Measurements from ENCODE around the gene ANO1.

The ANO1 gene

GRCh38 chr11:70210530-70210929 is 132.4 kb downstream of the ANO1 start:
- TF ChIP-seq CTCF (IDR thresholded peaks at IDR 0.05), result no peak

- TF ChIP-seq CTCF (IDR thresholded peaks at IDR 0.05), result no peak
Measured at GRCh38 chr11:70212227-70212811, 134.2 kb downstream of the ANO1 start.

- no peak for TF ChIP-seq CTCF (IDR thresholded peaks at IDR 0.05)
Measured at GRCh38 chr11:70220136-70220535, 142.0 kb downstream of the ANO1 start.

- TF ChIP-seq CTCF (IDR thresholded peaks at IDR 0.05), result no peak
Measured at GRCh38 chr11:70220920-70221319, 142.8 kb downstream of the ANO1 start.

GRCh38 chr11:70225681-70226177 is 147.6 kb downstream of the ANO1 start:
- TF ChIP-seq CTCF (IDR thresholded peaks at IDR 0.05), result no peak

- TF ChIP-seq CTCF (IDR thresholded peaks at IDR 0.05), result no peak
Measured at GRCh38 chr11:70226183-70226582, 148.1 kb downstream of the ANO1 start.

- TF ChIP-seq CTCF (IDR thresholded peaks at IDR 0.05), result no peak; the same call in 1 of the 2 replicates
Measured at GRCh38 chr11:70226967-70227366, 148.8 kb downstream of the ANO1 start.

- no peak for TF ChIP-seq CTCF (IDR thresholded peaks at IDR 0.05)
Measured at GRCh38 chr11:70229737-70230136, 151.6 kb downstream of the ANO1 start.
